ENCODE data around the gene DDHD1.

DNA sequence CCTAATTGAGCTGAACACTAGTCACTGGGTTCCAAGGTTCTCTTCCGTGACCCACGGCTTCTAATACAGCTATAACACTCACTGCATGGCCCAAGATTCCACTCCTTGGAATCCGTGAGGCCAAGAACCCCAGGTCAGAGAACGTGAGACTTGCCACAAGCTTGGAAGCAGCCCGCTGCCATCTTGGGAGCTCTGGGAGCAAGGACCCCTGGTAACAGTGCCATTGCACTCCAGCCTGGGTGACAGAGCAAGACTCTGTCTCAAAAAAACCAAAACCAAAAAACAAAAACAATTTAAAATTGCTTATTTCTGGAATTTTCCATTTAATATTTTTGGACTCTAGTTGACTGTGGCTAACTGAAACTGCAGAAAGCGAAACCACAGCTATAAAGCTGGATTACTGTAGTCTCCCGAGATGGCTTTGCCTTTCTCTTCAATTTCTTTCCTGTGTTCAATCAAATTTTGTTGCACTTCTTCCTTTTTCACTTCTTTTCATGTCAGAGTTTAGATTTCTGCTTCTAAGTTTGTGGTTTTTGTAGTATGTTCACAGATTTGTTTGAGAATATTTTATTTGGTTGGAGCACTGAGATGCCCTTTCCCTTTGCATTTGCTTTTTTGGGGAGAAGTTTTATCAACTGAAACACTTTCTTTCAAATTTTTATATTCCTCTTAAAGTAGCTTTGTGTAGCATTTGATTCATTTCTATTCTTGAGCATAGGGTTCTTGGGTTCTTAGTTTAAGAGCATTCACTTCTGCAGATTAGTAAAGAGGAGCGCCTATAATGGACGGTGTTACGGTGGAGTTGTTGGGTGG is 44.6 kb downstream of the DDHD1 start:
- TF ChIP-seq, protein P1, sequence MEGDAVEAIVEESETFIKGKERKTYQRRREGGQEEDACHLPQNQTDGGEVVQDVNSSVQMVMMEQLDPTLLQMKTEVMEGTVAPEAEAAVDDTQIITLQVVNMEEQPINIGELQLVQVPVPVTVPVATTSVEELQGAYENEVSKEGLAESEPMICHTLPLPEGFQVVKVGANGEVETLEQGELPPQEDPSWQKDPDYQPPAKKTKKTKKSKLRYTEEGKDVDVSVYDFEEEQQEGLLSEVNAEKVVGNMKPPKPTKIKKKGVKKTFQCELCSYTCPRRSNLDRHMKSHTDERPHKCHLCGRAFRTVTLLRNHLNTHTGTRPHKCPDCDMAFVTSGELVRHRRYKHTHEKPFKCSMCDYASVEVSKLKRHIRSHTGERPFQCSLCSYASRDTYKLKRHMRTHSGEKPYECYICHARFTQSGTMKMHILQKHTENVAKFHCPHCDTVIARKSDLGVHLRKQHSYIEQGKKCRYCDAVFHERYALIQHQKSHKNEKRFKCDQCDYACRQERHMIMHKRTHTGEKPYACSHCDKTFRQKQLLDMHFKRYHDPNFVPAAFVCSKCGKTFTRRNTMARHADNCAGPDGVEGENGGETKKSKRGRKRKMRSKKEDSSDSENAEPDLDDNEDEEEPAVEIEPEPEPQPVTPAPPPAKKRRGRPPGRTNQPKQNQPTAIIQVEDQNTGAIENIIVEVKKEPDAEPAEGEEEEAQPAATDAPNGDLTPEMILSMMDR (IDR thresholded peaks at IDR 0.05), result no peak
- TF ChIP-seq, protein P2, sequence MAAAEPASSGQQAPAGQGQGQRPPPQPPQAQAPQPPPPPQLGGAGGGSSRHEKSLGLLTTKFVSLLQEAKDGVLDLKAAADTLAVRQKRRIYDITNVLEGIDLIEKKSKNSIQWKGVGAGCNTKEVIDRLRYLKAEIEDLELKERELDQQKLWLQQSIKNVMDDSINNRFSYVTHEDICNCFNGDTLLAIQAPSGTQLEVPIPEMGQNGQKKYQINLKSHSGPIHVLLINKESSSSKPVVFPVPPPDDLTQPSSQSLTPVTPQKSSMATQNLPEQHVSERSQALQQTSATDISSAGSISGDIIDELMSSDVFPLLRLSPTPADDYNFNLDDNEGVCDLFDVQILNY (CRISPR knock-in tag; IDR thresholded peaks at IDR 0.05), result no peak
- no peak for TF ChIP-seq SMAD4 (CRISPR knock-in tag; IDR thresholded peaks at IDR 0.05)
- TF ChIP-seq, protein P3, sequence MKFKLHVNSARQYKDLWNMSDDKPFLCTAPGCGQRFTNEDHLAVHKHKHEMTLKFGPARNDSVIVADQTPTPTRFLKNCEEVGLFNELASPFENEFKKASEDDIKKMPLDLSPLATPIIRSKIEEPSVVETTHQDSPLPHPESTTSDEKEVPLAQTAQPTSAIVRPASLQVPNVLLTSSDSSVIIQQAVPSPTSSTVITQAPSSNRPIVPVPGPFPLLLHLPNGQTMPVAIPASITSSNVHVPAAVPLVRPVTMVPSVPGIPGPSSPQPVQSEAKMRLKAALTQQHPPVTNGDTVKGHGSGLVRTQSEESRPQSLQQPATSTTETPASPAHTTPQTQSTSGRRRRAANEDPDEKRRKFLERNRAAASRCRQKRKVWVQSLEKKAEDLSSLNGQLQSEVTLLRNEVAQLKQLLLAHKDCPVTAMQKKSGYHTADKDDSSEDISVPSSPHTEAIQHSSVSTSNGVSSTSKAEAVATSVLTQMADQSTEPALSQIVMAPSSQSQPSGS (CRISPR knock-in tag; IDR thresholded peaks at IDR 0.05; ENCODE audit: borderline replicate concordance, low read depth), result no peak
- TF ChIP-seq, protein P4, sequence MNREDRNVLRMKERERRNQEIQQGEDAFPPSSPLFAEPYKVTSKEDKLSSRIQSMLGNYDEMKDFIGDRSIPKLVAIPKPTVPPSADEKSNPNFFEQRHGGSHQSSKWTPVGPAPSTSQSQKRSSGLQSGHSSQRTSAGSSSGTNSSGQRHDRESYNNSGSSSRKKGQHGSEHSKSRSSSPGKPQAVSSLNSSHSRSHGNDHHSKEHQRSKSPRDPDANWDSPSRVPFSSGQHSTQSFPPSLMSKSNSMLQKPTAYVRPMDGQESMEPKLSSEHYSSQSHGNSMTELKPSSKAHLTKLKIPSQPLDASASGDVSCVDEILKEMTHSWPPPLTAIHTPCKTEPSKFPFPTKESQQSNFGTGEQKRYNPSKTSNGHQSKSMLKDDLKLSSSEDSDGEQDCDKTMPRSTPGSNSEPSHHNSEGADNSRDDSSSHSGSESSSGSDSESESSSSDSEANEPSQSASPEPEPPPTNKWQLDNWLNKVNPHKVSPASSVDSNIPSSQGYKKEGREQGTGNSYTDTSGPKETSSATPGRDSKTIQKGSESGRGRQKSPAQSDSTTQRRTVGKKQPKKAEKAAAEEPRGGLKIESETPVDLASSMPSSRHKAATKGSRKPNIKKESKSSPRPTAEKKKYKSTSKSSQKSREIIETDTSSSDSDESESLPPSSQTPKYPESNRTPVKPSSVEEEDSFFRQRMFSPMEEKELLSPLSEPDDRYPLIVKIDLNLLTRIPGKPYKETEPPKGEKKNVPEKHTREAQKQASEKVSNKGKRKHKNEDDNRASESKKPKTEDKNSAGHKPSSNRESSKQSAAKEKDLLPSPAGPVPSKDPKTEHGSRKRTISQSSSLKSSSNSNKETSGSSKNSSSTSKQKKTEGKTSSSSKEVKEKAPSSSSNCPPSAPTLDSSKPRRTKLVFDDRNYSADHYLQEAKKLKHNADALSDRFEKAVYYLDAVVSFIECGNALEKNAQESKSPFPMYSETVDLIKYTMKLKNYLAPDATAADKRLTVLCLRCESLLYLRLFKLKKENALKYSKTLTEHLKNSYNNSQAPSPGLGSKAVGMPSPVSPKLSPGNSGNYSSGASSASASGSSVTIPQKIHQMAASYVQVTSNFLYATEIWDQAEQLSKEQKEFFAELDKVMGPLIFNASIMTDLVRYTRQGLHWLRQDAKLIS (CRISPR knock-in tag; IDR thresholded peaks at IDR 0.05; ENCODE audit: borderline replicate concordance), result no peak
